ENCODE results near the gene UBE2H.
"Not testable (repeated sequence)": the region's sequence is repeated elsewhere in the genome, so short reads cannot be mapped to it uniquely, and the experiment has no call there.

Gene UBE2H

GRCh38 chr7:129841465-129841864 lies 111.3 kb downstream of the UBE2H start:
- DNase-seq = no peak

DNA sequence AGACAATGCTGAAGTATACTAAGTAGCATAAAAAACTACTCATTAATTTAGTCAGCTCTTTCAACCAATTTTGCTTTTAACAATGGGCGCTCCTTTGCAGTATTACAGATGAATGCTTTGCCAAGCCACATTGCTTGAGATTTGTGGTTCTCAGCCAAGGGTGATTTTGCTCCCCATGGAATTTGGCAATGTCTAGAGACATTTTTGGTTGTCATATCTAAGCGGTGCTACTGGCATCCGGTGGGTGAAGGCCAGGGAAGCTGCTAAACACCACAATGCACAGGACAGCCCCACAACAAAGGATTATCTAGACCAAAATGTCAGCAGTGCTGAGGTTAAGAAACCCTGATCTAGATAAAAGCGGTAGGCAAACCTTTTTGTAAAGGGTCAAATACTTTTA lies 112.0 kb downstream of the UBE2H start:
- no peak for DNase-seq

GRCh38 chr7:129836983-129837382 lies 115.8 kb downstream of the UBE2H start:
- DNase-seq = no peak

GRCh38 chr7:129835569-129835968 lies 117.2 kb downstream of the UBE2H start:
- no peak for DNase-seq

- DNase-seq = not testable (repeated sequence)
Observed at GRCh38 chr7:129833353-129833752, 119.4 kb downstream of the UBE2H start.

DNA sequence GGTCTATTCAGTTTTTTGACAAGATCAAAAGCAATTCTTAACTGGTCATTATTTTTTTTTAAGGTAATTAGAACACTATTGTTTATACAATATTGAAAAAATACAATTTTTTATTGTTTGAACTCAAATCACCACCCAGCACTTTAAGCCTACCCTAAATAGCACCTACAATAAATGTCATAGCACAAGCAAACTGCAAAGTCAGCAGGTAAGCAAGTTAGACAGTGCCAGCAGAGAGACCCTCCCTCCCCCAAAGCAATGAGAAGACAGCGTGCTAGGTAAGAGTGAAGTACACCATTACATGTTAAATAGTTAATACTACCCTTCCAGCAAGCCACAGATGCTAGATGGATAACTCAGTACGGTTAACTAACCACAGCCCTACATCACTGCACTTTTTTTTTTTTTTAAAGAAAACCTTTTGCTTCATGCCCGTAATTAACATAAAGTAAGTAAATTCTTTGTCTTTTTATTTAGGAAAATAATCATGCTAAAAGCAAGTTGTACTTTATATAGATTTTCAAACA lies 120.0 kb downstream of the UBE2H start:
- no peak for DNase-seq

DNA sequence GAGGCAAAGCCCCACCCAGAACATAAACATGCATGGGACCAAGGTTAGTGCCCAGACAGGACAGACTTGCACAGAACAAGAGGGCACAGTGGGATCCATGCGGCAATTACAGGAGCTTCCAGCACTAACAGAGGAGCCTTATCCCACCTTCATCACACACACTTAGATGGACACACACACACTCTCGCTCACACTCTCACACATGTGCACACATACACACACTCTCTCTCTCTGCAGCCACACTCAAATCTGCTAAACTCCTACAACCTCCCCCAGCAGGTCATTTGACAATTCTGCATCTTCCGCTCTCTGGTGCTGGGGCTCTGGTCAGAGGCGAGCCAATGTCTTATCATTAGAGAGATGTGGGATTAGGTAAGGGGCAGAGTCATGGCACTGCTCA lies 120.5 kb downstream of the UBE2H start:
- no peak for DNase-seq

DNA sequence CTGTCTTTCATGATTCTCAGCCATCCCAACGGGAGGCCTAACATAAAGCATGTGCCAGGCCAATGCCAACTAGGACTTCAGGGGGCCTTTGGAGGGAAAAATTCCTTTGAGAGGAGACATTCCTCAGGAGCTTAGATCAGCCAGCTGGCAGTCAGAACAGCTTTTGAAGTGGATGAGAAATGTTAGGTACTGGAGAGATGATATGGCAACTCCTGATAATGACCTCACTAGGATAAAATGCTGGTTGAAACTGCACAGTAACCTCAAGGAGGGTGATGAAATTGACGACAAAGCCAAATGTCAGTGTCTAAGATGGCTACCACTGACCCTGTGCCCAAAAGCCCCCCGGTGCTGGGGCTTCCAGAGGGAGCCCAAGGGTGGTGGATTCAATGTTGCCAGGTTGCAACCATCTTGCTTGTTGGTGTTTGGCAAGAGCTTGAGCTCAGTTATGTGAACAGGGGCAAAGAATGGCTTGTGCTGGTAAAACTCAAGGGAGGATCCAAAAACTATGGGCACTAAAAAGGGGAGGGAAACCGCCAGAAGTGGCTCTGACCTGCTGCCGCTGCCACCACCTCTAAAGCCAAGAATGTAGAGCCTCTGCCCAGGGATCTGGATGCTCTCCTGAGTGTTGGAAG lies 121.2 kb downstream of the UBE2H start:
- no peak for DNase-seq

- DNase-seq = no peak
Observed at GRCh38 chr7:129830949-129831348, 121.8 kb downstream of the UBE2H start.

DNA sequence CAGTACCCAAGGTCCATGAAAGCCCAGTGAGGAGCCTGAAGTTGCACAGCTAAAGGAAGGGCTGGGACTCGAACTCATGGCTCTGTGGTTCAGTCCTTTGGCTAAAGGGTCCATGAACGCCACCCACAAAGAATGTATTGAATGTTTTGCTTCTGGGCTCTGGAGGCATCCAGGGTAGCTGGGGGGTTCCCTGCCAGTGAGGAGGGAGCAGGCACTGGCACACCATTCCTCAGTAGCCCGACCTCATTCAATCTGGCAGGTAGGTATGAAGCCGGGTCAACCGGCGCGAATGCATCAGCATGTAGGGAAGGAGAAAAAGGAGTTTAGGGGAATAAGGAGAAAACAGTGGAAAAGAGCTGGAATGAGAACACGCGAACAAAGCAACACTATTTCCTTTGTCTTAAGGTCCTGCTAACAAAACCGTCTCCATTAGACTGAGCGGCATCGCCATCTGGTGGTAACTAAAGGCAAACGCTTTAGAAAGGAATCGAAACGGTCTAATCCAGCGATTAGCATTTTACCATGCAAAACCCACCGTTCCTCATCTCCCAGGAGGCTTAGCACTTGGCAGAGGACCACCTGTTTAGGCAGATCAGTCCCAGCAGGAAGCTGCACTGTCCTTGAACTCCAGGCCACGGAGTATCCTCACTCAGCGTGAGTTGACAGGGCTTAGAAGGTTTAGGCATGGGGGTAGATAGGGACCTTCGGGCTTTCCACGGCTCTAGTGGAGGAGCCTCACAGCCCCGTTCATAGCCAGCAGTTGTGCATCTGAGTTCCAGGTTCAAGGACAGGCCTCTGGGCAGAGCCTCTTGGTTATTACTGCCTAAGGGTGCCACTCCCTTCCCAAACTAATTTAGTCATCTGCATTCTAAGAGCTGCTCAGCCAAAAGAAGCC lies 122.8 kb downstream of the UBE2H start:
- peak; percentile 73 for DNase-seq

GRCh38 chr7:129828989-129829736 lies 123.6 kb downstream of the UBE2H start:
- DNase-seq = peak; percentile 35

DNA sequence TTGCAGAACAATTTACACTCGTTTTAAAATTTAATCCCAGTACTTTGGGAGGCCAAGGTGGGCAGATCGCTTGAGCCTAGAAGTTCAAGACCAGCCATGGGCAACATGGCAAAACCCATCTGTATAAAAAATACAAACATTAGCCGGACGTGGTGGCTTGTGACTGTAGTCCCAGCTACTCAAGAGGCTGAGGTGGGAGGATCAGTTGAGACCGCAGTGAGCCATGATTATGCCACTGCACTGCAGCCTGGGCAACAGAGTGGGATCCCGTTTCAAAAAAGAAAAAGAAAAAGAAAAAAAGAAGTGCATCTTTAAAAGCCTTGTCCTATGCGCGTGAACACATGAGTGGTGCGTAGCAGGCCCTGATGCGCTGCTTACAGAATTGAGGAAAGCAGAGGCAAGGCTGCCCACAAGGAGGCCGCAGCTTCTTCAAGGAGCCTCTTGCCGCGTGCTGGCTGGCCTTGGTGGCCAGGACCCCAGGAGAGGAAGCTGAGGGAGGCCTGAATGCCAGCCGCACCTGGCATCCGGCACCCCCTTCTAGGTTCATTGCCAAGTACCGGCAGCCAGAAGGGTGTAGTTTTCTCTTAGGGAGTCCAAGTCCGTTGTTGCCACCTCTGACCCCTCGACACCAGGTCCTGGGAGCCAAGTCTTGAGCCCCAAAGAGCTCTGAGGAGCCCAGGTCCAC lies 124.5 kb downstream of the UBE2H start:
- no peak for DNase-seq

DNA sequence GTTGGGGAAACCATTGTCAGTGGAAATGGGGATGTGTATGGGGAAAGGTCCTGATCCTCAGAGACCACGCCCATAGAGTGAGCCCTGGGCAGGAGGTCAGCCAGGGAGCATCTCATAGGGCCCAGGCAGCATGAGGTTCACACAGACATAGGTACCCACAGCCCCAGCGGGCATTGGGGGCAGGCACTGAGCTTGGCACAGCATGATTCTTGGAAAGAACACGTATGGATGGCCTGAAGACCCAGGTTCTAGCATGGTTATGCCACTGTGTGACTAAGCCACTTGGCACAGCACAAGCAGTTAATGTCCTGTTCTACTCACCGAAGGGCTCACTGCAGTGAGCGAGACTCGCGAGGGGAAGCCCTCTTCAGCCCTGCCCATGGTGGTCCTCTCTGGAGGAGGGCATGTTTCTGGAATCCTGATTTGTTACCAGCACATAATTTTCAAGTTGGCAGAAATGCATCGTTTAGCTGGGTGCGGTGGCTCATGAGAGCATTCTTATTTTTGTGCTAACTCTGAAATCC lies 125.2 kb downstream of the UBE2H start:
- DNase-seq = no peak

- DNase-seq = not testable (repeated sequence)
Observed at GRCh38 chr7:129826895-129827294, 125.9 kb downstream of the UBE2H start.

DNA sequence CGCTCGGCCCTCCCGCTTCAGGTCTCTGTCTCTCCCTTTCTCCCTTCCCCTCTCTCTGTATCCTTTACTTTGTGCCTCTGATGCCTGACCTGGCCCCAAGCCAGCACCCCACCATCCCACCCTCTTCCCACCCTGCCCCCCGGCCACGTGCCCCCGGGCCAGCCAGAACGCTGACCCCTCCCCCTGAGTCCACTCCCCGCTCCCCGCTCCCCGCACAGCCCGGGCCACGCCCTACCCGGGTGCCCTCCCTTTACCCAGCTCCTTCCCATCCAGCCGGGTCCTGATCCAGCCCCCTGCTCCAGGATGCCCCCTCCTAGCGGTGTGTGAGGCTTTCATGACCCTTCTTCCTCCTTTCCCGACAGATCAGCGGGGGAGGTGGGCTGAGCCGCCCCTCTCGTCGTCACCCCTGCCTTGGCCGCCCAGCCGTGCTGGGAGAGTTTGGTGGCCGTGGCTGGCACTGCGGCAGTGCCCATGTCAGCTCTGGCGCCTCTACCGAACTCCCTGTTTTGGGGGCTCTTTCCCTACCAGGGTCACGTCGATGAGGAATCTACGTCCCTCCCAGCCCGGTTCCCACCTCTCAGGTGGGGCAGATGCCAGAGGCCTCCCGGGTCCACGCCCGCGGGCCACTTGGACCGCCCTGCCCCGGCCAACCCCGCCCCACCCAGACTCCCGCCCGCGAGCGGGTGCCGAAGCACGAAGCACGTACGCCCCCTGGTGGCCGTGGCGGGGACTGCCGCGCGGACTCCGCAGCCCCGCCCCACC lies 127.4 kb downstream of the UBE2H start:
- peak; percentile 94 for DNase-seq

GRCh38 chr7:129824291-129825208 lies 128.2 kb downstream of the UBE2H start:
- DNase-seq = peak; percentile 63

GRCh38 chr7:129823143-129823542 lies 129.6 kb downstream of the UBE2H start:
- not testable (repeated sequence) for DNase-seq

GRCh38 chr7:129821476-129821875 lies 131.3 kb downstream of the UBE2H start:
- no peak for DNase-seq

- DNase-seq = no peak
Observed at GRCh38 chr7:129816742-129817141, 136.0 kb downstream of the UBE2H start.

DNA sequence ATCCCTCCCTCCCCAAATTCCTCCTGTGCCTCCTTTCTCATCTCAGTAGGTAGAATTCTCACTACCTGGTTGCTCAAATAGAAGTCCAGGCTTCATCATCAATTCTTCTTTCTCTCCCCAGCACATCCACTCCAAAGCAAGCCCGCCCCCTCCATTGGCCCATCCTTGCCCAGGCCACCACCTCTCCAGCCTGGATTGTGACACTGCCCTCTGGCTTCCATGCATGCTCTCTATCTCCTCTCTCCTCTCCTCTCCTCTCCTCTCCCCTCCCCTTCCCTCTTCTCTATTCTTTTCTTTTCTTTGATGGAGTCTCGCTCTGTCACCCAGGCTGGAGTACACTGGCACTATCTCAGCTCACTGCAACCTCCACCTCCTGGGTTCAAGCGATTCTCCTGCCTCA lies 144.9 kb downstream of the UBE2H start:
- no peak for DNase-seq

Data from stimulated activated CD4-positive, alpha-beta T cell treated with anti-CD3 and anti-CD28 coated beads, Interleukin-15, amount 100 ng/mL, for 24 hours (primary cell).